ENCODE measurements around the gene CRAMP1.

The CRAMP1 gene

DNA sequence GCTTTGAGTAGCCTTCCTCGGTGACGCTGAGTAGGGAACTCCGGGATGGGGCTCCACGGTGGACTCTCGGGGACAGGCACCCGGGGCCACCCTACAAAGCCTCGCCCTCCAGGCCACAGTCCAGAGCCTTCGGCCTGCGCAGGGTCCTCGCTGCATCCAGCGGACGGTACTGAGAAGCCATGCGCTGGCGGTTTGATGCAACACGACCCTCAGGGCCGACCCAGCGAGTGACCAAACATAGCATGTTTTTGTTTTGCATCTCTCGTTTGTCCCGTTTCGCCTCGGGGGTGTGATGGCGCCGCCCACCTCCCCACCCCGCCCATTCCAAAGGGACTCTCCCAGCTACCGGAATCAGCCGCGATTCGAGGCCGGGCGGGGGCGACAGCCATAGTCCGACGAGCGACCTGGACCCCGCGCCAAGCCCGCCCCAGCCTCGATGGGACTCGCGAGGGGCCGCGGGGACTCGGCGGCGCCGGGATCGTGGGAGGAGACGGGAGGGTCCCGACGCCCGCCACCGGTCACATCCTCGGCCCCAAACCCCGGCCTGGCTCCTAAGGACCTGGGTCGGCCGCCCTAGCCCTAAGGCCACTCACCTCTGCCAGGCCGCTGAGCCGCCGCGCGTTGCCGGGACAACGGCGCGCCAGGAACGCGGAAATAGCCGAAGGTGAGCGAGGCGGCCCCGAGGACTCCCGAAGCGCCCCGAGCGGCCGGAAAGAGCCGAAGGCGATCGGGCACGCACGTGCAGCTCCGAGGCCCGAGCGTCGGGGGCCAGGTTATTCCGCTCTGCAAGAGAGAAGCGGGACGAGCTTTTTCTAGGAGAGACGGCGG is 1.9 kb upstream of the CRAMP1 start:
- H3K4me3 ChIP-seq (replicated peaks; ENCODE audit: low read depth, low read length), result peak overlapping the region; percentile 75
- no peak for TF ChIP-seq CTCF (IDR thresholded peaks at IDR 0.05; ENCODE audit: low read depth, low read length, missing control alignments)
- peak; percentile 49 for DNase-seq (ENCODE audit: extremely low read depth, low read depth)

DNA sequence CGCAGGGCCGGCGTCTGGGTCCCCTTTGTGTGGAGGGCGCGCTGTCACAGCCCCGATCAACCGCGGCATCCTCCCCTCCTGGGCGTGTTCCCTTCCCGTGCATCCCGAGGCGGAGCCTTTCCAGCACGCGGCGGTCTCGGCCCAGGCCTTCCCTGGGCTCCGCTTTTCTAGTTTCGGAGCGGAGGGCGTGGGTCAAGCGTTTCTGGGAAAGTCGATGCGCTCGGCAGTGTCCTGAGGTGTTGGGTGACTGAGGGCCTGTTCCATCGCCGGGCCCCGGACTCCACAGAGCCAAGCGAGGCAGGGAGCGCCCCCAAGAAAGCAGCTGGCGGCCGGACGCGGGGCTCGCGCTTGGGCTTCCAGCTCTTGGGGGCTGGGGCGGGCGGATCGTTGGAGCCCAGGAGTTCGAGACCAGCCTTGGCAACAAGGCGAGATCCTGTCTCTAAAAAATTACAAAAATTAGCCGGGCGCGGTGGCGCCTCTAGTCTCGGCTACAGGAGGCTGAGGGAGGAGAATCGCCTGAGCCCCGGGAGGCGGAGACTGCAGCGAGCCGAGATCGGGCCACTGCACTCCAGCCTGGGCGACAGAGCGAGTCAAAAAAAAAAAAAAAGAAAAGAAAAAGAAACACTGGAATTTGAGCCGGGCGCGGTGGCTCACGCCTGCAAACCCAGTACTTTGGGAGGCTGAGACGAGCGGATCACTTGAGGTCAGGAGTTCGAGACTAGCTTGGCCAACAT is 1.1 kb upstream of the CRAMP1 start:
- TF ChIP-seq CTCF (IDR thresholded peaks at IDR 0.05; ENCODE audit: low read depth, low read length, missing control alignments), result no peak
- H3K4me3 ChIP-seq (replicated peaks; ENCODE audit: low read depth, low read length), result peak overlapping the region; percentile 75
- peak; percentile 17 for DNase-seq (ENCODE audit: extremely low read depth, low read depth)

DNA sequence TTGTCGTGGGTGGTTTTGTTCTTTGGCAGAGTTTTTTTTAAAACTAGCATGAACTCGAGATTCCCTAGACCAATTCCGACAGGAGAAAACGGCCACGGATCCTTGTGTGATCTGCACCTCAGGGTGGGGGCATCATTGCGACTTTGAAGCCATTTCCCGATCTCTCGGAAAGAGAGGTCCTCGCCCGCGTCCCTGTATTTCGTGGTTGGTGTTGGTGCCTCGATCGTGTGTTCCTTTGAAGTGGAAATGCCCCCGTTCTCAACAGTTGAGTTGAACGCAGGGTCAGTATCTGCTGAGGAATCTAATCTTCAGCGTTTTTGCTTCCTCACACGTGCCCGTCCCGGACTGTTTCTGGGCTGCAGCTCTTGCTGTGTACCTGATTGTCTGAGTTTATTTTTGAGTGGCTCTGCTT is 1.1 kb downstream of the CRAMP1 start:
- TF ChIP-seq CTCF (IDR thresholded peaks at IDR 0.05; ENCODE audit: low read depth, low read length, missing control alignments), result no peak
- DNase-seq (ENCODE audit: extremely low read depth, low read depth), result no peak
- peak overlapping the region; percentile 72 for H3K4me3 ChIP-seq (replicated peaks; ENCODE audit: low read depth, low read length)

- no peak for DNase-seq (ENCODE audit: extremely low read depth, low read depth)
- no peak for TF ChIP-seq CTCF (IDR thresholded peaks at IDR 0.05; ENCODE audit: low read depth, low read length, missing control alignments)
Observed at GRCh38 chr16:1613728-1614455, 1.7 kb downstream of the CRAMP1 start.

DNA sequence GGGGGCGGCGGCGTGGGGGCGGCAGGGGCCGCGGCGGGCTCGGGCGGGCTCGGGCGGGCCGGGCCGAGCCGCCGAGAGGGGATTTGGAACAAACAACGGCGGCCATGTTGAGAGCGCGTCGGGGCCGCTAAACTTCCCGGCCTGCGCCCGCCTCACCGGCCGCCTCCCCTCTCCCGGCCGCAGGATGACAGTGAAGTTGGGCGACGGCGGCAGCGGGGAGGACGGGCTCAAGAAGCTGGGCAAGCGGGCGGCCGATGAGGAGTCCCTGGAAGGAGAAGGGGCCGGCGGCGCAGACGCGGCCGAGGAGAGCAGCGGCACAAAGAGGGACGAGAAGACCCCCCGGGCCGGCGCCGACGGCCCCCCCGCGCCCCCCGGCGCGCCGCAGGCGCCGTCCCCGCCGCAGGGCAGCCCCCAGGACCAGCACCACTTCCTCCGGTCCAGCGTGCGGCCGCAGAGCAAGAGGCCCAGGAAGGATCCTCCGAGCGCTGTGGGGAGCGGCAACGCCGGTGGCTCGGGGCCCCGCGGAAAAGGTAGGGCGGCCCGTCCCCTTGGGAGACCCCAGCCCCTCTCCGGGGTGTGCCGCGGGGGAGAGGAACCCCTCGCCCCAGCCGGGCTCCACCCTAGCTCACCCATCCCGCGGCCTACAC is 2.4 kb downstream of the CRAMP1 start:
- TF ChIP-seq CTCF (IDR thresholded peaks at IDR 0.05; ENCODE audit: low read depth, low read length, missing control alignments), result no peak
- H3K4me3 ChIP-seq (replicated peaks; ENCODE audit: low read depth, low read length), result peak overlapping the region; percentile 72
- DNase-seq (ENCODE audit: extremely low read depth, low read depth), result no peak

More at GRCh38 chr16:1613728-1614455, 1.7 kb downstream of the CRAMP1 start:
- peak overlapping the region; percentile 72 for H3K4me3 ChIP-seq (replicated peaks; ENCODE audit: low read depth, low read length)

GRCh38 chr16:1615761-1616160 is 3.6 kb downstream of the CRAMP1 start:
- H3K4me3 ChIP-seq (replicated peaks; ENCODE audit: low read depth, low read length), result peak overlapping the region; percentile 72
- TF ChIP-seq CTCF (IDR thresholded peaks at IDR 0.05; ENCODE audit: low read depth, low read length, missing control alignments), result no peak
- DNase-seq (ENCODE audit: extremely low read depth, low read depth), result peak; percentile 19

Measured in HFF-Myc (cell line).